Common myeloid progenitor, CD34-positive (primary cell): ENCODE data around the gene KRTAP5-2.

Source experiments
- CTCF ChIA-PET: fragments of 350-600 bp; sonication (Branson Sonifier 250); formaldehyde crosslinking; loops from one replicate; lab custom pipeline; 2021; ENCODE audit warnings: antibody characterized with exemption; lab: Charles Lee
- POLR2A ChIA-PET: fragments of 350-600 bp; sonication (Branson Sonifier 250); formaldehyde crosslinking; loops from one replicate; lab custom pipeline; 2021; ENCODE audit warnings: antibody characterized with exemption; lab: Charles Lee
- DNase-seq, 3 donors: peaks; one replicate each; pipeline versions ENCODE4 v3.0.0 to v3.0.0-alpha.2; 2013
- H3K27ac ChIP-seq, 2 experiments: 1 replicate in 1 of 2; 2 replicates in 1 of 2; pipeline ENCODE4 v1.7.0; 2013; ENCODE audit warnings: inconsistent platforms in 2 of 2, low read length in 2 of 2, mild to moderate bottlenecking in 2 of 2, low read depth in 1 of 2, moderate library complexity in 1 of 2; ENCODE audit not compliant: severe bottlenecking in 2 of 2, insufficient read depth in 1 of 2, poor library complexity in 1 of 2
- H3K27me3 ChIP-seq, 5 experiments: replicated peaks in 2 of 5; 1 replicate in 3 of 5; 2 replicates in 2 of 5; pipeline versions ENCODE4 v1.6.1 to v1.7.0; 2013; ENCODE audit warnings: low read length in 4 of 5, mild to moderate bottlenecking in 2 of 5, moderate library complexity in 2 of 5, inconsistent platforms in 1 of 5; ENCODE audit not compliant: insufficient read depth in 5 of 5, control insufficient read depth in 4 of 5
- H3K36me3 ChIP-seq, 4 experiments: 1 replicate in 2 of 4; 2 replicates in 2 of 4; pipeline versions ENCODE4 v1.6.1 to v1.7.0; 2013; ENCODE audit warnings: low read length in 3 of 4, control low read depth in 1 of 4, mild to moderate bottlenecking in 1 of 4; ENCODE audit not compliant: control insufficient read depth in 4 of 4, insufficient read depth in 4 of 4
- H3K4me1 ChIP-seq, 4 experiments: 1 replicate in 3 of 4; 2 replicates in 1 of 4; pipeline versions ENCODE4 v1.6.1 to v1.7.1; 2013; ENCODE audit warnings: low read length in 3 of 4, mild to moderate bottlenecking in 3 of 4, control low read depth in 1 of 4, inconsistent platforms in 1 of 4, moderate library complexity in 1 of 4; ENCODE audit not compliant: control insufficient read depth in 4 of 4, insufficient read depth in 4 of 4; ENCODE audit errors: control extremely low read depth in 1 of 4
- H3K4me3 ChIP-seq, 7 experiments: 1 replicate in 4 of 7; 2 replicates in 3 of 7; pipeline versions ENCODE4 v1.5.1 to v1.7.0; 2013; ENCODE audit warnings: mild to moderate bottlenecking in 7 of 7, low read length in 6 of 7, moderate library complexity in 6 of 7, inconsistent platforms in 2 of 7, low read depth in 2 of 7, control low read depth in 1 of 7; ENCODE audit not compliant: insufficient read depth in 4 of 7, control insufficient read depth in 1 of 7; ENCODE audit errors: extremely low read depth in 1 of 7
- H3K9me3 ChIP-seq, 5 experiments: 1 replicate in 4 of 5; 2 replicates in 1 of 5; pipeline versions ENCODE4 v1.6.1 to v1.7.1; 2013; ENCODE audit warnings: low read length in 4 of 5, mild to moderate bottlenecking in 2 of 5, inconsistent platforms in 1 of 5, low read depth in 1 of 5, moderate library complexity in 1 of 5; ENCODE audit not compliant: control insufficient read depth in 4 of 5, insufficient read depth in 2 of 5; ENCODE audit errors: control extremely low read depth in 1 of 5
- WGBS: methylation state at CpG from one replicate; pipeline ENCODE4 v1.1.5; 2013; ENCODE audit not compliant: insufficient coverage; 5-methylcytosine and 5-hydroxymethylcytosine counted together

KRTAP5-2 gene

DNA sequence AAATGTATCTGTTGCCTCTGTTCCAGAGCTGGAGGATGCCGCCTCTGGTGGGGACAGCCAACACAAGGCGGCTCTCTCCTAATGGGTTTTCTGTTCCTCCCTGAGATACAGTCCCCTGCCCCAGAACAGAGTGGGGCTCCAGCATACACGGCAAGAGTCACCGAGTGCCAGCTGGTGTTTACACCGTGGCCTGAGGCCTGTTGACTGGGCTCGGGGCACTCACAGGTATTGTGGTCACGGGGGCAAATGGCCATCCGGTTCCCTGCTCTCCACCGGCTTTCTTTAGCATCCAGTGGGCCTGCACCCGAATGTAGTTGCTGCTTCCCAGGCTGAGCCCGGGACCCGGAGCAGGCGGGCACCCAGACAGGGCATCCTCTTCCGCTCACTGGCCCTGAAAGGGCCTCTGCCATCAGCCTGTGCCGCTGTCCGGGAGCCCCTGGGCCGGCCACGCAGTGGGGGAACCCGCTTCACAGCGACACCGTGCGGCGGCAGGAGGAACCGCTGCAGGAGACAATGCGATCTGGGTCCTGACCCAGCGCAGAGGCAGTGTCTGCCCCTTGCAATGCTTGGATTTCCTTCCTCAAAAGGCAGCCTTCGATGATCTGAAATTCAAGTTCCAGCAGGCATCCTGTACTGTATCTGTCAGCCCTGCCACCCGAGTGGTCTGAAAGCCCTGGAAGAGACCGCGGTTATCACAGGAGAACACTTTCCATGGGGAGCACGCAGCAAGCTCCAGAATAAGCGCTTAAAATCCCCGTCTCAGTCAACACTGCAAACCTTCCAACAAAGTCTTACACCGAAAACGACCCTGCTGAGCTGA, 30.6 kb upstream of the KRTAP5-2 start:
- WGBS: 19% methylated on average over 30 of the region's 35 CpGs
- ChIA-PET CTCF (interaction anchor here (0.7 to 1.5 kb wide), 7 partner anchors 9 to 180 kb away, joined by 3 to 7 read pairs (median 3); no protein-coding TSS in a partner anchor), POLR2A (no interaction called here)
- Histone ChIP-seq H3K4me3 (no peak overlapping the region), H3K27me3 (peaks cover 0 to 55% (median 20%) of the 10 kb centered on the region in 5 experiments), H3K4me1 (peaks cover 0 to 9% (median 5%) of the 10 kb centered on the region in 4 experiments), H3K36me3 (no peaks in the 10 kb centered on the region), H3K27ac (no peak overlapping the region), H3K9me3 (no peaks in the 10 kb centered on the region)
- DNase-seq: peak; percentile 47 to 78 (median 75)

DNA sequence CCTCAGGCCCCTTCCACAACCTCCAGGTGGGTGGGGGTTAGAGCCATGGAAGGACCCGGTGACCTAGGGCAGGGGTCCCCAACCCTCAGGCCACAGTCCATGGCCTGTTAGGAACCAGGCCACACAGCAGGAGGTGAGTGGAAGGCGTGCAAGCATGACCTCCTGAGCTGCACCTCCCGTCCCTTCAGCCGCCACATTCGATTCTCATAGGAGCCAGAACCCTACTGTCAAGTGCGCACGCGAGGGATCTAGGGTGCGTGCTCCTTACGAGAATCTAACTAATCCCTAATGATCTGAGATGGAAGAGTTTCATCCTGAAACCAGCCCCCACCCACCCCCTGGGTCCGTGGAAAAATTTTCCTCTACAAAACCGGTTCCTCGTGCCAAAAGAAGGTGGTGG, 27.4 kb upstream of the KRTAP5-2 start:
- Histone ChIP-seq H3K4me3 (no peak overlapping the region), H3K27ac (no peak overlapping the region), H3K36me3 (no peaks in the 10 kb centered on the region), H3K27me3 (peaks cover 0 to 45% (median 11%) of the 10 kb centered on the region in 5 experiments), H3K9me3 (no peaks in the 10 kb centered on the region), H3K4me1 (peaks cover 0 to 9% (median 5%) of the 10 kb centered on the region in 4 experiments)
- WGBS: 95% methylated on average over 13 of the region's 13 CpGs
- no peak for DNase-seq
- ChIA-PET POLR2A (no interaction called here), CTCF (interaction anchor here (0.8 to 1.8 kb wide), 2 partner anchors 14 to 30 kb away, joined by 3 to 6 read pairs; no protein-coding TSS in a partner anchor)

DNA sequence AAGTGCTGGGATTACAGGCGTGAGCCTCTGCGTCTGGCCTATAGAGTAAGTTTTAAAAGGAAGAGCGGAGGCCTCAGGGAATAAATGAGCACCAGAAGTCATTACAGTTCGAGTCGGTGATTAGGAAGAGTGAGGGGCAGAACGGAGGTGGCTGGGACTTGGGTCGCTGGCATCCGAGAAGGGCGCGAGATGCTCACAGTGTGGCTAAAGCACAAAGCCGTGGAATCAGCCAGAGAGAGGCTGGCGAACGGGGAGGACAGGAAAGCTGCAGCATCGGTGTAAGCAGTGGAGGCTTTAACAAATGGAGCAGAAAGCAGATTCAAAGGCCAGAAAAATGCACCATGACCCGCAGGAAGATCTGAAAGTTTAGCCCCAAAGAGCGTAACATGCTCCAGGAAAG, 26.5 kb upstream of the KRTAP5-2 start:
- ChIA-PET CTCF (interaction anchor here (0.8 kb wide), 1 partner anchor 29 kb away, joined by 3 read pairs; no protein-coding TSS in a partner anchor), POLR2A (no interaction called here)
- H3K4me3 ChIP-seq: no peak overlapping the region
- H3K9me3 ChIP-seq: no peaks in the 10 kb centered on the region
- DNase-seq: no peak
- no peaks in the 10 kb centered on the region for H3K36me3 ChIP-seq
- peaks cover 0 to 42% (median 8%) of the 10 kb centered on the region in 5 experiments for H3K27me3 ChIP-seq
- H3K4me1 ChIP-seq: peaks cover 0 to 9% (median 5%) of the 10 kb centered on the region in 4 experiments
- WGBS: 95% methylated on average over 16 of the region's 16 CpGs
- H3K27ac ChIP-seq: no peak overlapping the region

DNA sequence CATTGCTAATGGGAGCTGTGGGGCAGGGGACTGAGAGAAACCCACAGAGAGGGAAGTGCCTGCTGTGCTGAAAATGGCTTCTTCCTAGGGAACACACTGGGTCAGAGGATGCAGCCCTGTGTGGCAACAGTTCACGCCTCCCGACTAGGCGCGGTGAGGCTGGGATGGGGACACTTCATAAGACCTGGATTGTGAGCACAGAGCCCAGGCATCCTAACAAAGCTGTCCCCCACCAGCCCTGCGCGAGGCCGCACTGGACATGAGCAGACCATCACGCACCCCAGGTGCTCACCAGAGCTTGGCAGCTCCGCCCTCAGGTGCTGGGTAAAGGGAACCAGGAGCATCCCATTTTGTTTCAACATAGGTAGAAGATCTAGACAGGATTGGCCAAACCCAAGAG, 25.6 kb upstream of the KRTAP5-2 start:
- ChIA-PET POLR2A (no interaction called here), CTCF (no interaction called here)
- DNase-seq: no peak
- peaks cover 0 to 2% (median under 1%) of the 10 kb centered on the region in 4 experiments for H3K4me1 ChIP-seq
- H3K9me3 ChIP-seq: no peaks in the 10 kb centered on the region
- H3K27ac ChIP-seq: no peak overlapping the region
- H3K27me3 ChIP-seq: peaks cover 0 to 36% (median 8%) of the 10 kb centered on the region in 5 experiments
- 88% methylated on average over 5 of the region's 9 CpGs for WGBS
- H3K36me3 ChIP-seq: no peaks in the 10 kb centered on the region
- no peak overlapping the region for H3K4me3 ChIP-seq

DNA sequence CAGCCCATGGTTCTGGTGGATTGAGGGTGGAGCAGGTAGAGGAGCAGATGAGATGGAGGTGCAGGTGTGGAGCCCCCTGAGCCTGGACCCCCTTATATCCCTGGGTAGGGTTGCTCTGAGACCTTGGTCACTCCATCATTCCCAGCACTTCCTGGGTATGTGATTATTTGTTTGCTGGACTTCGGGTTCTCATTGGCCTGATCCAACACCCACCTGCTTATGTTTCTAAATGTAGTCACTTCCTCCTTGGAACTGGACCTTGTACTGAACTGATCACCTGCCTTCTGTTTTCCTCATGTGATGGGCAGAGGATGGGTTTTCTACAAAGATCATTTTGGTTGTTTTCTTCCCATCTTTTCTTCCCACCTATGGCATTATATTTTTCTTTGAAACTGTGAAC, 24.0 kb upstream of the KRTAP5-2 start, which contains the start of gene KRTAP5-4:
TSS of gene KRTAP5-4 (minus strand) at position 53 of the 400 bp plus-strand sequence. CDS start at position 8, 45 bp downstream.
- Histone ChIP-seq H3K27ac (no peak within 1 kb of the TSS), H3K4me3 (no peak within 1 kb of the TSS), H3K9me3 (no peaks in the 10 kb centered on the region), H3K4me1 (no peaks in the 10 kb centered on the region), H3K36me3 (no peaks in the 10 kb centered on the region), H3K27me3 (peaks cover 0 to 23% (median 3%) of the 10 kb centered on the region in 5 experiments)
- POLR2A ChIA-PET: no interaction called here
- CTCF ChIA-PET: interaction anchor here (0.6 kb wide), 1 partner anchor 506 kb away, joined by 4 read pairs; no protein-coding TSS in a partner anchor
- no peak for DNase-seq
- WGBS: no CpG with 5 or more reads among the region's 1 CpG

DNA sequence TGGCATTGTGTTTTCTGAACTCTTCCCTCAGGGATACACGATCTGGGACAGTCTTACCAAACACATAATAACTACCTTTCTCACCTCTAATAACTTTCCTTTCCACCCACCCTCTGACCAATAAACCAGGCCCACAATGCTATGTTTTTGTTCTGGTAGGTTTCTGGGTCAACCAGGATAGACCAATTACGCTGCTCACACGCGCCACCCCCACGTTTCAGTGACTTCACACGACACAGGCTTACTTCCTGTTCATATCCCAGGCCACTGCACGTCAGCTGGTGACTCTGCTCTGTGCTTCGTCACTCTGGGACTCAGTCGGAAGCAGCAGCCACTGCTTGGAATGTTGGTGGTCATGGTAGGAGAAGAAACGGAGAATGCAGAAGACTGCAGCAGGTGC, 21.4 kb upstream of the KRTAP5-2 start:
- peaks cover 0 to 22% (median 6%) of the 10 kb centered on the region in 5 experiments for H3K27me3 ChIP-seq
- no peaks in the 10 kb centered on the region for H3K36me3 ChIP-seq

DNA sequence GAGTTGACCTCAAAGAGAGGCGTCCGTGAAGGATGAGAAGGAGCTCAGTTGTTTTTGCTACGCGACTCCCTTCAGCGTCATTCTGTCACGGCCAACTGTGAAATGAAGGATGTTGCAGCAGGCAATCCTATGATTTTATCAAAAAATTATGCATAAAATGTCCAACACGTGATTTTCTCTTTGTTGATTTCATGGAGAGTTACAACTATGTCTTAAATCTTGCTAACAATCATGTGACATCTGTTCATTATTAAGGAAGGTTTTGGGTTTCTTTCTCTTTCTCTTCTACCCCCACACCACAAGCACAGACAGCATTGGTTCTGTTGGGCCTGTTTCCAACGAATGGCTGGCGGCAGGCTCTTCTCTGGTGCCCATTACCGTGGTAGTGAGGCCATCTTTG, 20.1 kb upstream of the KRTAP5-2 start:
- POLR2A ChIA-PET: no interaction called here

More for the DNA sequence above, 21.4 kb upstream of the KRTAP5-2 start:
- DNase-seq: no peak
- no peaks in the 10 kb centered on the region for H3K9me3 ChIP-seq
- WGBS: 53% methylated on average over 6 of the region's 10 CpGs
- no peak overlapping the region for H3K4me3 ChIP-seq
- no peak overlapping the region for H3K27ac ChIP-seq
- H3K4me1 ChIP-seq: no peaks in the 10 kb centered on the region
- POLR2A ChIA-PET: no interaction called here
- CTCF ChIA-PET: interaction anchor here (1.0 to 3.3 kb wide), 4 partner anchors 9 to 25 kb away, joined by 3 to 11 read pairs (median 3); partner anchors contain the start of gene KRTAP5-2

More for the DNA sequence above, 20.1 kb upstream of the KRTAP5-2 start:
- no peak overlapping the region for H3K27ac ChIP-seq
- DNase-seq: no peak
- H3K36me3 ChIP-seq: no peaks in the 10 kb centered on the region
- WGBS: 89% methylated on average over 8 of the region's 10 CpGs
- peaks cover 0 to 20% (median 6%) of the 10 kb centered on the region in 5 experiments for H3K27me3 ChIP-seq
- CTCF ChIA-PET: interaction anchor here (1.3 to 3.3 kb wide), 3 partner anchors 12 to 215 kb away, joined by 3 to 11 read pairs (median 4); no protein-coding TSS in a partner anchor
- no peaks in the 10 kb centered on the region for H3K4me1 ChIP-seq
- no peaks in the 10 kb centered on the region for H3K9me3 ChIP-seq
- no peak overlapping the region for H3K4me3 ChIP-seq
